Duodenal mucosa (tissue), 2 donors: ENCODE results near the gene SSNA1.

Experiments
- H3K27ac ChIP-seq: one replicate; pipeline ENCODE4 v1.7.0; 2013; ENCODE audit warnings: low read depth, low read length
- H3K27me3 ChIP-seq, 2 donors: one replicate each; pipeline ENCODE4 v1.7.0; 2013; ENCODE audit warnings: low read length in 2 of 2, control low read depth in 1 of 2; ENCODE audit not compliant: insufficient read depth in 2 of 2, control insufficient read depth in 1 of 2
- H3K36me3 ChIP-seq, 2 donors: one replicate each; pipeline ENCODE4 v1.7.0; 2013; ENCODE audit warnings: low read length in 2 of 2, control low read depth in 1 of 2; ENCODE audit not compliant: insufficient read depth in 2 of 2, control insufficient read depth in 1 of 2
- H3K4me1 ChIP-seq, 2 donors: one replicate each; pipeline ENCODE4 v1.7.0; 2013; ENCODE audit warnings: low read length in 2 of 2, control low read depth in 1 of 2; ENCODE audit not compliant: insufficient read depth in 2 of 2, control insufficient read depth in 1 of 2
- H3K4me3 ChIP-seq, 2 donors: one replicate each; pipeline ENCODE4 v1.7.0; 2013; ENCODE audit warnings: low read length in 2 of 2, low read depth in 1 of 2
- H3K9ac ChIP-seq, 2 donors: one replicate each; pipeline ENCODE4 v1.7.0; 2013; ENCODE audit warnings: low read length in 2 of 2, low read depth in 1 of 2
- H3K9me3 ChIP-seq, 2 donors: one replicate each; pipeline ENCODE4 v1.7.0; 2013; ENCODE audit warnings: low read length in 2 of 2, control low read depth in 1 of 2; ENCODE audit not compliant: control insufficient read depth in 1 of 2

SSNA1 gene

DNA sequence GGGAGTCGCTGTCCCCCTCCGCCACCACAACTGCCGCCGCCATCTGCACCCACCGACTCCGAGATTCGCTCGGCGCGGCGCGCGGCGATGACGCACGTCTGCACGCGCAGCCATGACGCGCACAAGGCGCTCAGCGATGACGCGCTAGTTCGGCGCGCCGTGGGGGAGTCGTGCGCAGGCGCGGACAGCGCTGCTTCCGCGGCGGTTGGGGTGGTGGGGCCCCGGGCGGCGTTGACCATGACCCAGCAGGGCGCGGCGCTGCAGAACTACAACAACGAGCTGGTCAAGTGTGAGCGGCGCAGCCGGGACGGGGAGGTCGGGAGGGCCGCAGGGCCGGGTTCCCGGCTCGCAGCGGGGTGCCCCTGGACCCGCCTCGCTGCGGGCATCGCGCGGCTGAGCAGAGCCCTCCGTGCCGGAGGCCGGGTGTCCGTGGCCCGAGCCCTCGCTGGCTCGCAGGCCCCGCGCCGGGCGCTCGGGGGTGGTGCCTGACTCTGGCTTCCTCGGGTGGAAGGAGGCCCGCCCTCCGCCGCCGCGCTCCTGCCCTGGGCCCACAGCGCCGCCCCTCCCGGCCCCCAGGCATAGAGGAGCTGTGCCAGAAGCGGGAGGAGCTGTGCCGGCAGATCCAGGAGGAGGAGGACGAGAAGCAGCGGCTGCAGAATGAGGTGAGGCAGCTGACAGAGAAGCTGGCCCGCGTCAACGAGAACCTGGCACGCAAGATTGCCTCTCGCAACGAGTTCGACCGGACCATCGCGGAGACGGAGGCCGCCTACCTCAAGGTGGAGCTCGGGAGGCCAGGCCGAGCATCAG, at the start of gene SSNA1, which contains the start of gene ANAPC2:
Gene SSNA1 (plus strand): TSS at position 187 of the 807 bp plus-strand sequence. CDS start 51 bp downstream, at position 238.
Gene ANAPC2 (minus strand): TSS at position 71 of the 807 bp plus-strand sequence. CDS start 28 bp downstream, at position 43.
- Histone ChIP-seq H3K4me1 (peaks cover 35 to 50% of the 10 kb centered on the region in 2 donors), H3K9ac (peak within 1 kb of the TSS; percentile 72 to 98), H3K36me3 (peaks cover 23 to 66% of the 10 kb centered on the region in 2 donors), H3K4me3 (peak within 1 kb of the TSS; percentile 95 to 99), H3K27me3 (no peaks in the 10 kb centered on the region), H3K27ac (peak within 1 kb of the TSS; percentile 95), H3K9me3 (no peaks in the 10 kb centered on the region)

- no peak within 1 kb of the TSS for H3K9ac ChIP-seq
- no peaks in the 10 kb centered on the region for H3K9me3 ChIP-seq
- H3K4me3 ChIP-seq = no peak within 1 kb of the TSS
- H3K27me3 ChIP-seq = peaks cover 56 to 68% of the 10 kb centered on the region in 2 donors
- no peaks in the 10 kb centered on the region for H3K4me1 ChIP-seq
- no peak within 1 kb of the TSS for H3K27ac ChIP-seq
- no peaks in the 10 kb centered on the region for H3K36me3 ChIP-seq
Measured at GRCh38 chr9:137138722-137139467, 49.6 kb upstream of the SSNA1 start, which contains the start of gene GRIN1. Gene GRIN1, plus strand, starts transcription at chr9:137139154. Its CDS starts 333 bp downstream, at chr9:137139487.

- peaks cover 58 to 68% of the 10 kb centered on the region in 2 donors for H3K27me3 ChIP-seq
Measured at GRCh38 chr9:137139468-137140150, 48.9 kb upstream of the SSNA1 start.

DNA sequence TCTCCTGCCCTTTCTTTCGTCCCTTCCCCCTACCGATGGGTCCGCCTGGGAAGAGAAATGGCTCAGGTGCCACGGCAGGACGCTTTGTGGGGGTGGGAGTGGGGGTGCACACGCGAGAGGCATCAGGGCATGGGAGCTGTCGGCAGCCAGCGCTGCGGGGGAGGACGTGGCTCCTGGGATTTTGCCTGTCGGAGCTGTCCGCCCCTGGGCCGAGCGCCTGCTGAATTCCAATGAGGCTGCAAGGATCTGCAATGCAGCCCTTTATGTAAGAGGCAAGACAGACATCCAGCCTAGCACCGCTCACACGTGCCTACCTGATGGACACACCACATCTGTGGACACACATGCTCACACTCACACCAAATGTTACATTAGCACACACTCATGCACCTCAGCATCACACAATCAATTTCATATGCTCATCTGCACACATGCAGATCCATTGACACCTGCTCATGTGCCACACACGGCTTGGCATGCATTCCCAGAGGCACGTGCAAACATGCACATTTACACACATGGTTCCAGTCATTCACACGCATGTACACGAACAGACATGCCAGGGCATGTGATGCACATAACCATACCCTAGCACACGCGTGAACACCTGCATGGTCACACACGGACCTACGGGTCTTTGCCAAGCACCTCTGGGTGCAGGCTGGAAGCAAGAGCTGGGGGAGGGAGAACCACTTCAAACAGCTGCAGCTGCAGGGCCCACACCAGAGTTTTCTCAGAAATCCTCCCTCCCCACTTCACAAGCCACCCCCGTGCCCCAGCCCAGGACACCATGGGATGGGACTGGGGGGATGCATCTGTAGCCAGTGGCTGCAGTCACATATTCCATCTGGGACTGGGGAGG, 48.1 kb upstream of the SSNA1 start:
- peaks cover 58 to 68% of the 10 kb centered on the region in 2 donors for H3K27me3 ChIP-seq
- H3K9ac ChIP-seq = no peak overlapping the region
- H3K4me1 ChIP-seq = no peaks in the 10 kb centered on the region
- no peak overlapping the region for H3K27ac ChIP-seq
- no peak overlapping the region for H3K4me3 ChIP-seq
- H3K36me3 ChIP-seq = no peaks in the 10 kb centered on the region
- no peaks in the 10 kb centered on the region for H3K9me3 ChIP-seq

More at GRCh38 chr9:137139468-137140150, 48.9 kb upstream of the SSNA1 start:
- H3K9me3 ChIP-seq = no peaks in the 10 kb centered on the region
- no peaks in the 10 kb centered on the region for H3K4me1 ChIP-seq
- no peak overlapping the region for H3K9ac ChIP-seq
- no peak overlapping the region for H3K4me3 ChIP-seq
- H3K36me3 ChIP-seq = no peaks in the 10 kb centered on the region
- H3K27ac ChIP-seq = no peak overlapping the region

- H3K27me3 ChIP-seq = peaks cover 54 to 61% of the 10 kb centered on the region in 2 donors
Measured at GRCh38 chr9:137141050-137141810, 47.2 kb upstream of the SSNA1 start.

GRCh38 chr9:137141976-137142936, 46.2 kb upstream of the SSNA1 start:
- H3K27me3 ChIP-seq = peaks cover 46 to 55% of the 10 kb centered on the region in 2 donors
- no peaks in the 10 kb centered on the region for H3K9me3 ChIP-seq
- peaks cover 0 to 3% of the 10 kb centered on the region in 2 donors for H3K4me1 ChIP-seq
- no peak overlapping the region for H3K4me3 ChIP-seq
- no peak overlapping the region for H3K9ac ChIP-seq
- no peaks in the 10 kb centered on the region for H3K36me3 ChIP-seq
- no peak overlapping the region for H3K27ac ChIP-seq

More at GRCh38 chr9:137141050-137141810, 47.2 kb upstream of the SSNA1 start:
- H3K9me3 ChIP-seq = no peaks in the 10 kb centered on the region
- no peak overlapping the region for H3K27ac ChIP-seq
- H3K9ac ChIP-seq = no peak overlapping the region
- no peak overlapping the region for H3K4me3 ChIP-seq
- H3K4me1 ChIP-seq = no peaks in the 10 kb centered on the region
- H3K36me3 ChIP-seq = no peaks in the 10 kb centered on the region

GRCh38 chr9:137143459-137143858, 45.0 kb upstream of the SSNA1 start:
- Histone ChIP-seq H3K27me3 (peaks cover 37 to 48% of the 10 kb centered on the region in 2 donors), H3K36me3 (no peaks in the 10 kb centered on the region), H3K9me3 (no peaks in the 10 kb centered on the region), H3K4me1 (peaks cover 0 to 3% of the 10 kb centered on the region in 2 donors), H3K4me3 (no peak overlapping the region), H3K27ac (no peak overlapping the region), H3K9ac (no peak overlapping the region)

DNA sequence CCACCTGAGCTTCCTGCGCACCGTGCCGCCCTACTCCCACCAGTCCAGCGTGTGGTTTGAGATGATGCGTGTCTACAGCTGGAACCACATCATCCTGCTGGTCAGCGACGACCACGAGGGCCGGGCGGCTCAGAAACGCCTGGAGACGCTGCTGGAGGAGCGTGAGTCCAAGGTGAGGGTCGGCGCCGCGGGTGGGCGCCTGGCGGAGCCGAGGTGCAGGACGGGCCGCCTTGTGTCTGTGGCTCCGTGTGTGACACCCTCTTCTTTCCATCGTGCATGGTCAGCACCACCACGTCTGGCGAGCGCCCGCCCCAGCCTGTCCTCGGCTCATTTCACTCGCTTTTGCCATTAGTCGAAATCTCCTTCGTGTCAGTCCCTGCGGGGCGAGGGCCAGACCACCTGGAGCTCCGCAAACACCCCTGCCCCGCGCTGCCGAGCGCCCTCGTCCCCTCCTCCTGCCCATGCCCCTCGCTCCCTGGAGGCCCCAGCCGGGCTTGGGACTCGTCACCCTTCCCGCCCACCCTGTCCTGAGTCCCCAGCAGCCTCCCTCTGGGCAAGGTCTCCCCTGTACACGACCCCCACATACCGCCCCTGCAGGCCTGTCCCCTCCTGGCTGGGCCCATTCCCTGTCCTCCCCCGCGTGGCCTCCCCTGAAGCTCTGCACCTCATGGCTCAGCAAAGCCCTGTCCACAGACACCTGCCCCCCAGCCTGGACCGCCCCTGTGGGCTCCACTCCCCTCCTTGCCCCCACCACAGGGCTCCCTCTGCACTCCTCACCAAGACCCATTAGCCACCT, 42.5 kb upstream of the SSNA1 start:
- no peaks in the 10 kb centered on the region for H3K36me3 ChIP-seq
- peaks cover 19 to 28% of the 10 kb centered on the region in 2 donors for H3K27me3 ChIP-seq
- no peak overlapping the region for H3K4me3 ChIP-seq
- no peak overlapping the region for H3K27ac ChIP-seq
- H3K4me1 ChIP-seq = peaks cover 3 to 6% of the 10 kb centered on the region in 2 donors
- no peak overlapping the region for H3K9ac ChIP-seq
- no peaks in the 10 kb centered on the region for H3K9me3 ChIP-seq
